GM11168 (cell line): ENCODE results near the gene RAB11A.

Experiments used
- in situ Hi-C: fragments of 300-500 bp; cut with MboI; formaldehyde crosslinking; loops from one replicate; pipeline ENCODE4 v1.12.0; 2022; ENCODE audit warnings: low sequenced_read_pairs; ENCODE audit not compliant: unreplicated experiment

The RAB11A gene

DNA sequence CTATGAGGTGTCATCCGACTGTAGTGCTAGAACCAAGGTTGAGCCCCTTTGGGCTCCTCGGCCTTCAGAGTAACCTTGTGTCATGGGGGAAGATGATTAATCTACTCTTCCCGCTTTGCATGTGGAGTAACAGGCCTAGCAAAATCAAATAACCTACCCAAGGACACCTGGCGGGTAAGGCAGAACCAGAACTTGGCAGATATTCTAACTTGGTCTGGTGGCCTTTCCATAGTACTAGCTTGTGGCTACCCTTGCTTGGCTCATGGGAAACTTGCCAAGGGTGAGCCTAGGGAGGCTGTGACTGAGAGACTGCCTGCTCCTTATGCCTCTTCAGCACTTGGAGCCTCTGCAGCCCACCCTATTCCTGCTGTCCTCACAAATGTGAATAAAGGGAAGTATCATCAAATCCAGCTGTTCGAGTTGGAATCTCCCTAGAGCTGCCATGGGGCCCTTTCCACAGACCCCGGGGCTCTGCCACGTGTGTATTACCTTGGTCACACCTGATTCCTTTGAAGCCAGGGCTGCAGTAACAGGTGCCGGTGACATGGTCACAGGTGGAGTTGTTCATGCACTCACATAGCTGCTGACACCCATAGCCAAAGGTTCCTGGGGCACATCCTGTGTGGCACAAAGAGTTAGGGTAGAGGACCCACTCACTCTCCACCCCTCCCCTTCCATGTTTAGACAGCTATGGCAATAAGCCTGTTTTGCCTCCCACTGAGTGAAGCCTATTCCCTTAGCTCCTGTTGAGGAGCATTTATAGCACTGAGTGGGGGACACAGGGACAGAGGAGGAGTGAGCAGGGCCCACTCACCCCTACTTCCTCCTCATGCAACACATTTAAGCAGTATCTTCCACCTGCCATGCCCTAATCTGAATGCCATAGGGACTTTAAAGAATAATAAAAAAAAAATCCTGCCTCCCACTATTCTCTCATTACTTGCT is 46.0 kb downstream of the RAB11A start:
- in situ Hi-C loops, result no loop called here

DNA sequence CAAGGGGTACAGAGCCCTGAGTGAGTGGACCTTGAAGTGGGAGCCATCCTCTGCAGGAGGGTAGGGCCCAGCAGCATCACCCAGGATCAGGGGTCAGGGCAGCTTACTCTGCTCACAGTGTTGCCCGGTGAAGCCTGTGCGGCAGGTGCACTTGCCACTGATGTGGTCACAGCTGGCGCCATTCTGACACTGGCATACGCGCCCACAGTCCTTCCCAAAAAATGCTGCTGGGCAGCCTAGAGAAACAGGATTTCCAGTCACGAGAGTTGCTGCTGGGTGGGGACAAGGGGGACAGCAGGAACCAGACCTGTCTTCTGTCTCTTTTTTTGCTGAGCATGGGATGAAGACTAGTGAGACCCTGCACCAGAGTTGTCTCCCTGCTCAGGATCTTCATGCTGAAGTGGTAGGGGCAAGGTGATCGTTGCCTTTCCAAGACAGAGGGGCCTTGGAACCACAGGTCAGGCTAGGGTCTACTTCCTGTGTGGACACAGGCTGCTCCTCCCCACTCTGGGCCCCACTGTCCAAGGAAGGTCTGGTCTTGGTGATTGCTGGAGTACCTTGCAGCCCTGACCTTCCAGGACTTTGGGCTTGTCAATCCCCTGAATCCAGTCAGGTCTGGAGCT is 46.9 kb downstream of the RAB11A start:
- in situ Hi-C loops, result no loop called here

DNA sequence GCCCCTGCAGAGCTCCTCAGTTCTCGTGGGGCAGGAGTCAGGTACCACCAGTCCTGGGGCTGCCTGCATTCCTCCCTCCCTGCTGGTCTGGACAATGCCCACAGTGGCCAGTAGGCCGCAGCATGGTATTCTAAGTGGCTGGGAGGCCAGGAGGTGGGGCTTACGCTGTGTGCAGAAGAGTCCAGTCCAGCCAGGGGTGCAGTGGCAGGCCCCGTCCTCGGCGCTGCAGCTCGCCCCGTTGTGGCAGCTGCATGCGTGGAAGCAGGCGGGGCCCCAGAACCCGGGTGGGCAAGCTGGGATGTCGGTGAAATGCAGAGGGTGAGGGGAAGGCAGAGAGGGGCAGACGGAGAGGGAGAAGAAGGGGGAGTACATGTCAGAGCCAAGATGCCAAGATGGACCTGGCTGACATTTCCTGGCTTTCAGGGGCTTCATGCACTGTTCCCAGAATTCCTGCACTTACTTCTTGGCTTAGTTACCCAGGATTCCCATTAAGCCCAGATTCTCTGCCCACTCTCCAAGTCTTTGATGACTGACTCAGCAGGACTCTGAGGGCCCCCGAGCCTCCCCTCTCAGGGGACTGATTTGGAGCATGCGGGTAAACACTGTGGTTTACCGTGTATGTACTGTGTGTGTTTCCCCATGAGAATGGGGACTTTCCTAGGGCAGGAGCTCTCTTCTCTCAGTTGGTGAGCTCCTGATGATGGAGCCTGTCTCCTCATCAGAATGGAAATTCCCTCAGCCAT is 47.5 kb downstream of the RAB11A start:
- in situ Hi-C loops, result no loop called here

DNA sequence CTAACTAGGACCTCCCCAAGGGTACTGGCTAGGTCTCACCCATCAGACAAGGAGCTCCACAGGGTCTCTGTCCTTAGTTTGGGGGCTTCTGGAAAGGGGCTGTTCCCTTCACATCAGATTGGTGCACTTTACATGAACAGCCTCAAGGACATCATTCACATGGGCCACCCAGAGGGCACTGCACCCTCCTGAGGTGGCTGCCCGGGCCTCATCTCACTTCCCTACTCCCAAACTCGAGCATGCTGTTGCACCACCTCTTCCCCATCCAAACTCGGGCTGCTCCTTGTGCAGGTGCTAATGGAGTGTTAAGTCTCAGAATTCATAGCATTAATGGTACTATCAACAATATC is 48.1 kb downstream of the RAB11A start:
- in situ Hi-C loops, result no loop called here

DNA sequence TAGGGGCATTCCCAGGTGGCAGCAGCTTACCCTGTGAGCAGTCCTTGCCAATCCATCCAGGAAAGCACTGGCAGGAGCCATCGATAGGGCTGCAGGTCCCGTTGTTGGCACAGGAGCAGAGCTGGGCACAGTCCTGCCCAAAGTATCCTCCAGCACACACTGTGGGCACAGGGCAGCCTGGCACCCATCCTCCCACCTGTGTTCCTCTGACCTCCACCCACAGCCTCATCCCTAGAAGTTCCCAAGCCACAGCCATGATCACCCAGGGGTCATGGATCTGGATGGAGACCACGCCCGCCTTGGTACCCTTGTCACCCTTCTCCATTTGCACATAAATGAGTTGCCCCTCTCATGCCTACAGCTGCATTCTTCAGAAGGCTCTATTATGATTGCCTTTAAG is 48.6 kb downstream of the RAB11A start:
- in situ Hi-C loops, result no loop called here

DNA sequence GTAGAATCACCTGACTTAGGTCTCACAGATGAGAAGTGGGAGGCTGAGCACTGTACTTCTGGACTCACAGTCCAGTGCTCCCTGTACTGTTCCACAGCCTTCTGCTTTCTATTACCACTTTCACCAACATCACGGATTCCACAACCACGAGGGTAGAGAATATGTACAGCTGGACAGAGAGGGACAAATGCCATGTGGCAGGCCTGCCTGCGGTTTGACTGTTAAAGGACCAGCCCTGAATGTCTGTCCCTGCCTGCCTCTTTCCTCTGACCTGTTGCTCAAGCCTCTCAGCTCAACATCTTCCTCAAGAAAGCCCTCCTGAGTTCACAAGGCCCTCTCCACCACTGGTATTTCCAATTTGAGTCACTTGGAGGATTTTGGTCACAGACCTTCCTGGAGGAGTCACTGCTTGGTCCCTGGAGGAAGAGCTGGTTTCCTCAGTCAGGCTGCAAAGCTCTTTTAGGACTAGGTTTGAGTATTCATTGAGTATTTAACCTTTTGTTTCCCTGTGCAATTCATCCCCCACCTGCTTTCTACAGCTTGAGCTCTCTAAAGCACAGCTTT is 49.1 kb downstream of the RAB11A start:
- in situ Hi-C loops, result no loop called here

DNA sequence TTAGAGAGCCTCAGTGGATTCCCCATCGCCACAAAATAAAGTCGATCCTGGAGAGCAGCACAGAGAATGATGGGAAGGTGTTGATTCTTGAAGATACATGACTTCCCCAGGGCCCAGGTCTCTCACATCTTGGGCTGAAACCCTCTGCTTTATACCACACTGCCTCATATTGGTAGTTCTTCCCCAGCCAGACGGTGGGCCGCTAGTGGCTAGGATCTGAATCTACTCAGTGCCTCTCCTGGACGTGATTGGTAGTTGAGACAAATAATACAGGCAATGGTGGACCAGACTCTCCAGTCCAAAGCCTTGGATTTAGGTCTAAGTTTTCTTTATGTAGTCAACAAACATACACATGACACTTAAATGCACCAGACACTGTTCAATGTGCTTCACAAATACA is 49.7 kb downstream of the RAB11A start:
- in situ Hi-C loops, result no loop called here

DNA sequence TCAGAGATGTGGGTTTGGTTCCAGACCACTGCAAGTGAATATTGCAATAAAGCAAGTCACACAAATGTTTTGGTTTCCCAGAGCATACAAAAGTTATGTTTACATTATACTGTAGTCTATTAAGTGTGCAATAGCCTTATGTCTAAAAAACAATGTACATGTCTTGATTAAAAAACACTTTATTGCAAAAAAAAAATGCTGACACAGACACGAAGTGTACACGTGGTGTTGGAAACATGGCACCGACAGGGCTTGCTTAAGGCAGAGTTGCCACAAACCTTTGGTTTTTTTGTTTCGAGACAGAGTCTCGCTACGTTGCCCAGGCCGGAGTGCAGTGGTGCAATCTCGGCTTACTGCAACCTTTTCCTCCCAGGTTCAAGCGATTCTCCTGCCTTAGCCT is 50.1 kb downstream of the RAB11A start:
- in situ Hi-C loops, result no loop called here

DNA sequence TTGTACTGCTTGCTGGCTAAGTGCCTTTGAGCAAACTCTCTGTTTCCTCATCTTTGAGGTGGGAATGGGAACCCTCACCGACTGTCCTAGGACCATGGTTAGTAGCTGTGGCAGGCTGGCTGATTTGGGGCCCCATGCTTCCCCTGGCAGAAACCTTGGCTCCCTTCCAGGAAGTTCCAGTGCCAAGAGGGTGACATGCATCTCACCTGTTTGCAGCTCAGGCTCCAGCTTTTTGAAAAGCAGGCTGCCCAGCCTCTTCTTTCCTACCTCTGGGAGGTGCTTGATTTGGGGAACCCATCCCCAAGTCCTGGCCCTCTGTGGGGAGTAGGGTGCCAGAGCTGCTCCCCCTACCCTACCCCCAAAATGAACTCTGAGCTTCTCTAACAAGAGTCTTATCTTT is 50.8 kb downstream of the RAB11A start:
- in situ Hi-C loops, result no loop called here

DNA sequence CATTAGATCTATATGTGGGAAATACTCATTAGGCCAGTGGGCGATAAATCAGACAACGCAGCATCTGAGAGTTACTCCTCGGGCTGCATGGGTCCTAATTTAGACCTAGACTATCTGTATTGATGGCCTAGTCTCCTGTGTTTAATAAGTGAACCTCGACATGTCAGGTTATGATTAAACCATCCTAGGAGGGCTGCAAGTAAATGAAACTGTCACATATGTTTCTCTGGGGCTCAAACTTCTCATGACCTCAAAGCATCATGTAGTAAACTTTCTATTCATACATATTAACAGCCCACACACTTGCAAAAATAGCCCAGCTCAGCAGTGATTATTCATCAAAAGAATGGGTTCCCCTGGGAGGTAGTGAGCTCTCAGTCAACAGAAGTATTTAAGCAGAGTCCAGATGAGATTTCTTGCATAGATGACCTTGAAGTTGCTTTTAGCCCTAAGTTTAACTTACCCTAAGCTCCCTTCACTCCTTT is 51.6 kb downstream of the RAB11A start:
- in situ Hi-C loops, result no loop called here

DNA sequence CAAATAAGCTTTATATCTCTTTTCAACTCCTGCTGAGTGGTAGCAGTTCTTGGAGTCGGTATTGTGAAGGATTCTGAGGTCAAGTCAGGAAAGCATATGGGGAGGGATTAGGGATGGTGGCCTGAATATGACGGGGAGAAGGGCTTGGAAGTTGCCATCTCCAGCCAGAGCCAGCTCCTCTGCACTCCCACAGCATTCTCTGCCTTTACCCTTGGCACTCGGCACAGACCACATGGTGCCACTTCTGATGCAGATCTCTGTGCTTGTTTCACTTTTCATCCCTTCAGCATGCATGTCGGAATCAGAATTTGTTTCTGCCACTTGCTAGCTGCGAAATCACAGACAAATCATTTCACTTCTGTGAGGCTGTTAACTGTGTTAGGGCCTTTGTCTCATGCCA is 52.5 kb downstream of the RAB11A start:
- in situ Hi-C loops, result no loop called here

DNA sequence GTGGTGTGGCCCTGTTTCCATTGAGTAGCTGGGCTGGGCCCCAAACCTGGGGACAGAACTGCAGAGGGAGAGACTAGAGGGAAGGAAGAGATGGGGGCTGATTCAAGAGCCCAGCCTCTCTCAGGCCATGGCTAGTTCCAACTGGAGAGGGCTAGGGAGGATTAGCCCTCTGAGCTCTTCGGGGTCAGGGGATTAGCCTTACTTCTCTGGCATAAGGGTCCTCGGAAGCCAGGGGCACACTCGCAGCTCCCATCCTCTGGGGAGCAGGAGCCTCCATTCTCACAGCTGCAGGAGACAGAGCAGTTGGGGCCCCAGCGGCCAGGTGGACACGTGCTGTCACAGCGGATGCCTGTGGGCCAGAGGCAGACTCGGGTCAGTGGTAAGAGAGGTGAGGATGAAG is 53.3 kb downstream of the RAB11A start:
- in situ Hi-C loops, result no loop called here

DNA sequence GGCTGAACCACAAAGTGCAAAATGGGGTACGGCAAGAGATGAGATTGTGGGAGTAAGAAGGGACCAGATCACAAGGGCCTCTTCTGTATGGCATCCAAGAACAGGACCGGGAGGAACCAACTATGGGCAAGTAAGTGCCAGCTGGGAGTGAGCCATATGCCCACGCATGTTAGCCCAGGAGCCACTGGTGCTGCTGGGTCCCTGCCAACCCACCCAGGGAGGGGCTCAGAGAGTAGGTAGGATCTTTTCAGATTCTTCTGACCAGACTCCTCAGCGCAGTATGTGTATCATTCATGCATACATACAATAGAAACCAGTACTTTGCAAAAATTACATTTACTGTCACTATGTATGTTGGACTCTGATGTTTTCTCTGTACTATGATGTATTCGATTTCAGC is 54.0 kb downstream of the RAB11A start:
- in situ Hi-C loops, result no loop called here

DNA sequence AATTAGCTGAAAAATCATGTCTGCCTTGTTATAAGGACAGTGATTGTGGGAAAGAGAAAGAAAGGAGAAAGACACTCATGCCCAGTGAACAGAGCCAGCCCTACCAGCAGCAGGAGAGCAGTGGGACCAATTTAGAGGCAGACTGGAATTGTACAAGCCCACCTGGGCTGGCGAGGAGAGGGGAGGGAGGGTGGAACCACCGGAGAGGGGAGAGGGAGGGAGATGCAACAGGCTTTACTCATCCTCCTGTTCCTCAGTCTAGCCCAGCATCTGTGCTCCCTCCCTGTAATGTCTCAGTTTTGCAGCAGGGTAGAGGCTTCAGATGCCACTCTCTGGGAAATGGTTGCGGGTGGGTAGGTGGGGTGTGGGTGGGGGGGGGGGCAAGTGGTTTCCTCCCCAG is 54.7 kb downstream of the RAB11A start:
- in situ Hi-C loops, result no loop called here

DNA sequence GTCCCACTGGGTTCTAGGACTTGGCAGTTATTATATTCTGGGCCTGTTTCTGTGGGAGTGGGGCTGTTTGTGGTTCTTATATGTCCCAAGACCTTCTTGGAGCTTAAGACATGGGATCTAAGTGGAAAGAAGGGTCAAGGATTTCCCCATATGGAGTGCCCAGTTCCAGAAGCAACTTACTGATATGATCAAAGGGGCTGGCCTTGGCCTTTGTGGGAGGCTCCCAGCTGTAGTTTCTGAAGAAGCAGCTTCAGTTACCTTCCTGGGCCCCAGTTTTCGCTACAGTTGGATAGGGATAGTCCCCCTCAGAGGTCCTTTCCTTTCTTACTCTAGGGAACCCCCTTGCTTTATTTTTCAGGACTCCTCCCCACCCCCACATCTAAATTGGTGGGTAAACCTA is 56.0 kb downstream of the RAB11A start:
- in situ Hi-C loops, result no loop called here

DNA sequence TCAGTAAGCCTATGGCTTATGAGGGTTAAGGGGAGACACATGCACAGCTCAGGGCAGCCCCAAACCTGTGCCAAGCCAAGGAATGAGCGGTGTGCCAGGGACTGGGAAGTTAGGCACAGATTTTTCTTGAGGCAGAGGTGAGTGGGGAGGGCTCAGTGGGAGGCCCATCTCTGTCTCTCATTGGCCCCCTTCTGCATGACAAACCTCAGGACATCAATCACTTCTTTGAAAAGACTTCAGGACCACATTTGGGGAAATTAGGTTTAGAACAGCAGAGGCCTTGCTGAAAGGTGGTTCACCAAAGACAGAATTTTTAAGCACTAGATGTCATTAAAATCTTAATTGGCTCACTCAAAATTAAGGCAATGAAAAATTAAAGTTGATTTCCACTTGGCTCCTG is 57.2 kb downstream of the RAB11A start:
- in situ Hi-C loops, result no loop called here

DNA sequence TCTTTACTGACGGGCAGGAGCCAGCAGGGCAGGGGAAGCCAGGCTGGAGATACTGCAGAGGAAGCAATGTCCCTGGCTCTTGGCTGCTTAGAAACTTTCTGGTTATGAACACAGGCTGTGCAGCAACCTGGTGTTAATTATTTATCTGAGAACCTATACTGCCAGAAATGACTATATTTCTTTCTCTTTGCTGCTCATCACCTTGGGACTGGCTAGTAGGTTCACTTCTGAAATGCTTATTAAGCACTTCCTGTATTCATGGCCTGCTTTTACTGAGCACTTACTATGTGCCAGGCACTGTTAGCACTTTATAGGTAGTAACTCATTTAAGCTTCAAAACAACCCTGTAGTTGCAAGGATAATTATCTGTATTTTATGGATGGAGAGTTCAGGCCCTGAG is 57.6 kb downstream of the RAB11A start:
- in situ Hi-C loops, result no loop called here

DNA sequence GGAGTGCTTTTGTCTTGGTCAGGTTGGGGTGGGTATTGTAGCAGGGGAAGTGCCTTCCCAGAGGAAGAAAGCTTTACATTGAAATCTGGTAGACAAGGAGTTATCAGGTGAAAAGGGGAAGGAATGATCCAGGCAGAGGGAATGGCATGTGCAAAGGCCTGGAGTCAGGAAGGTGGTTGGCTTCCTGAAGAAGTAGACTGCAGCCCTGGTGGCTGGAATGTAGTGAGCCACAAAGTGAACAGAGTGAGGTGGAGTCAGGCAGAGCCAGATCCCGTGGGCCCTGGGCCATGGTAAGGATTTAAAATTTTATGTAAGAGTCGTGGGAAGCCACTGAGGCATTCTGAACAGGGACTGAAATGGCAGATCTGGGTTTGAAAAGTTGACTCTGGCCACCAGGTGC is 58.3 kb downstream of the RAB11A start:
- in situ Hi-C loops, result no loop called here

DNA sequence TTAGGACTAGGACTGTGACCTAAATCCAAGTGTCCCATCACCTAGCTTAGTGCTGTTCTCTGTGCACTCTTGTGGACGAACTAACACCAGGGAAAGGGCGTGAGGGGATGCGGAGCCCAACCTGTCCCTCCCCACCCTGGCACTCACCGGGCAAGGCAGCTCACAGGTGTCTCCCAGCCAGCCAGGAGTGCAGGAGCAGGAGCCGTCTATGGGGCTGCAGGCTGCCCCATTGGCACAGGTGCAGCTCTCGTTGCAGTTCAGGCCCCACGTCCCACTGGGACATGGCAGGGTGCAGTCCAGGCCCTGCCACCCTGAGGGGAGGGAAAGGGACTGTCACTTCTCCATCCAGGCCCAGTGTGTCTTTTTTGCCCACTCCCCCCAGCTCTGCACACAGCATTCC is 60.3 kb downstream of the RAB11A start:
- in situ Hi-C loops, result no loop called here

DNA sequence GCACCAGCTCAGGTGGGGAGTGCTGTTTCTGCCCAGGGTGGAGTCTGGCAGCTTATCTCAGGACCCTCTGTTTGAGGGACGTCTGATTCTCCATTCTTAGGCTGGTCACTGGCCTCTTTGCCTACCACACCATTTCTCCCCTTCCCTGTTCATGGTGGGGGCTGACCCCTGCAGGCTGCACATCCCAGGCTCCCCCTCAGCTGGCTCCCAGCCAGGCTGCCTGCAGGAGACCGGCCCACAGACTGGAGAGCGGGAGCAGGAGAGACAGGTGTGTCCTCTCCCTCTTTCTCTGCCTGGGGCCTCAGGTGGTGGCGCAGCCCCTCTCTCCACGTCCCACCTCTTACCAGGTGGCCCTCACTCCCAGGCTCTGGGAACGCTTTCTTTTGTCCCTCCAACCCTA is 60.8 kb downstream of the RAB11A start:
- in situ Hi-C loops, result no loop called here

DNA sequence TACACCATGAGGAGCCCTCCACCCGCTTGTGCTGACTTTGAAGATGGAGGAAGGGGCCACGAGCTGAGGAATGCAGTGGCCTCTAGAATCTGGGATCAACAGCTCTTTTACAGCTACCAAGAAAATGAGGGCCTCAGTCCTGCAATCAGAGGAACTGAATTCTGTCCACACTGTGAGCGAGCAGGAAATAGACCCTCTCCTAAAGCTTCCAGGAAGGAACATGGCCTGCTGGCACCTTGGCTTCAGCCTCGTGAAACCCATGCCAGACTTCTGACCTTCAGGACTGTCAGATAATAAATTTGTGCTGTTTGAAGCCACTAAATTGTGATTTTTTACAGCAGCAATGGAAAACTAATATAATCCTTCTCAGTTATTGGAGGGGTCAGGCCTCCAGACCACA is 61.9 kb downstream of the RAB11A start:
- in situ Hi-C loops, result no loop called here
